GM12878 (cell line): ENCODE results near the gene APOE. TPM values are rescaled to one million over a fixed set of nuclear protein-coding genes. Genes with fewer than 3 reads are reported as not detected.

Experiments used
- ATAC-seq: fragments of 200-7000 bp; cut with Tn5 transposase; 3 replicates; pipeline ENCODE4 v1.9.1; 2020; ENCODE audit warnings: mild to moderate bottlenecking, moderate library complexity
- BruUV-seq: library from RNA; stranded (reverse); fragments of 400-500 nt; replicated peaks from 2 replicates; lab custom pipeline; 2021; lab: Mats Ljungman, UMichigan
- CTCF ChIA-PET: fragments of 300-600 bp; sonication (Branson Sonifier 250); formaldehyde crosslinking; extraction: SDS; loops from one replicate; lab custom pipeline; 2021; ENCODE audit warnings: inconsistent platforms; lab: Yijun Ruan, JAX
- POLR2A ChIA-PET: fragments of 350-600 bp; formaldehyde crosslinking; extraction: SDS; loops from one replicate; lab custom pipeline; 2021; ENCODE audit warnings: inconsistent platforms; lab: Charles Lee
- RAD21 ChIA-PET: fragments of 300-600 bp; sonication (Branson Sonifier 250); formaldehyde crosslinking; loops from one replicate; lab custom pipeline; 2023; ENCODE audit warnings: antibody characterized with exemption; ENCODE audit not compliant: unreplicated experiment; lab: Charles Lee
- SMC1A ChIA-PET: fragments of 300-600 bp; sonication (Branson Sonifier 250); formaldehyde crosslinking; loops from one replicate; lab custom pipeline; 2023; ENCODE audit not compliant: unreplicated experiment, uncharacterized antibody; lab: Charles Lee
- DNase-seq: peaks from one replicate; pipeline ENCODE4 v3.0.0-alpha.2; 2011; ENCODE audit warnings: low read depth, low spot score
- FAIRE-seq: peaks from 3 replicates; lab custom pipeline; 2011; peaks lifted over from hg19 to GRCh38; lab: Jason Lieb, UNC
- H2AFZ ChIP-seq: 2 replicates; pipeline ENCODE4 v1.6.0; 2011; ENCODE audit warnings: low read depth, low read length, control low read depth; ENCODE audit not compliant: control insufficient read depth
- H3K27ac ChIP-seq: 2 replicates; pipeline ENCODE4 v1.5.1; 2011; ENCODE audit warnings: control low read depth; ENCODE audit not compliant: control insufficient read depth, insufficient read depth
- H3K27me3 ChIP-seq, 2 experiments: replicated peaks in 1 of 2; 2 replicates each; pipeline versions ENCODE4 v1.6.0 to v1.6.1; 2011; ENCODE audit warnings: low read length in 1 of 2; ENCODE audit not compliant: control insufficient read depth in 2 of 2, insufficient read depth in 2 of 2
- H3K36me3 ChIP-seq, 2 experiments: 2 replicates each; pipeline ENCODE4 v1.5.1; 2011; ENCODE audit warnings: low read length in 1 of 2; ENCODE audit not compliant: control insufficient read depth in 2 of 2, insufficient read depth in 2 of 2
- H3K4me1 ChIP-seq: 2 replicates; pipeline ENCODE4 v1.6.1; 2011; ENCODE audit warnings: mild to moderate bottlenecking, low read length, moderate library complexity, mixed read lengths; ENCODE audit not compliant: control insufficient read depth, insufficient read depth
- H3K4me2 ChIP-seq: 2 replicates; pipeline ENCODE4 v1.6.0; 2011; ENCODE audit warnings: control low read depth; ENCODE audit not compliant: control insufficient read depth, insufficient read depth
- H3K4me3 ChIP-seq: fragments of 200-600 bp; sonication (generic); 2 replicates; pipeline ENCODE4 v1.5.1; 2016
- H3K79me2 ChIP-seq: 2 replicates; pipeline ENCODE4 v1.6.0; 2011; ENCODE audit warnings: low read length; ENCODE audit not compliant: control insufficient read depth, insufficient read depth
- H3K9ac ChIP-seq: 2 replicates; pipeline ENCODE4 v1.8.0; 2011; ENCODE audit warnings: low read length, control low read depth, mixed read lengths; ENCODE audit not compliant: control insufficient read depth, insufficient read depth
- H3K9me3 ChIP-seq: replicated peaks from 3 replicates; pipeline ENCODE4 v1.5.1; 2011; ENCODE audit warnings: mild to moderate bottlenecking, low read length; ENCODE audit not compliant: control insufficient read depth, insufficient read depth
- H4K20me1 ChIP-seq: 2 replicates; pipeline ENCODE4 v1.6.0; 2011; ENCODE audit not compliant: control insufficient read depth, insufficient read depth
- E2F4 ChIP-seq: IDR thresholded peaks from 2 replicates; pipeline ENCODE4 v1.6.1; 2012; ENCODE audit warnings: low read depth, low read length, improper control_type of control experiment
- EGR1 ChIP-seq, 2 experiments: IDR thresholded peaks; 1 replicate in 1 of 2; 2 replicates in 1 of 2; pipeline ENCODE4 v1.6.1; 2011 to 2012; ENCODE audit warnings: low read depth in 2 of 2, low read length in 2 of 2, borderline replicate concordance in 1 of 2, mild to moderate bottlenecking in 1 of 2, moderate library complexity in 1 of 2
- EP300 ChIP-seq, 2 experiments: fragments of 150-350 bp in 1 of 2; IDR thresholded peaks; 2 replicates each; pipeline ENCODE4 v1.6.1; 2011 to 2012; ENCODE audit warnings: low read depth in 2 of 2, low read length in 2 of 2, borderline replicate concordance in 1 of 2, improper control_type of control experiment in 1 of 2, inconsistent platforms in 1 of 2; ENCODE audit not compliant: control insufficient read depth in 1 of 2
- ESRRA ChIP-seq: IDR thresholded peaks from 2 replicates; pipeline ENCODE4 v1.6.1; 2012; ENCODE audit warnings: mild to moderate bottlenecking, low read length, improper control_type of control experiment
- ETV6 ChIP-seq, 2 experiments: fragments of 450-650 bp in 1 of 2; IDR thresholded peaks in 1 of 2; conservative IDR thresholded peaks in 1 of 2; 2 replicates each; pipeline ENCODE4 v1.6.1; 2014; ENCODE audit warnings: antibody characterized with exemption in 1 of 2, borderline replicate concordance in 1 of 2, low read depth in 1 of 2, mild to moderate bottlenecking in 1 of 2, moderate library complexity in 1 of 2
- FOXK2 ChIP-seq: fragments of 450-650 bp; IDR thresholded peaks from 2 replicates; pipeline ENCODE4 v1.6.1; 2017; ENCODE audit warnings: mild to moderate bottlenecking, moderate library complexity
- KLF5 ChIP-seq: fragments of 450-650 bp; IDR thresholded peaks from 2 replicates; pipeline ENCODE4 v1.6.1; 2014; ENCODE audit warnings: mild to moderate bottlenecking; ENCODE audit not compliant: partially characterized antibody
- PKNOX1 ChIP-seq: fragments of 450-650 bp; IDR thresholded peaks from 2 replicates; pipeline ENCODE4 v1.6.1; 2016; ENCODE audit warnings: mild to moderate bottlenecking
- POLR2AphosphoS5 ChIP-seq: IDR thresholded peaks from 2 replicates; pipeline ENCODE4 v1.6.1; 2011; ENCODE audit warnings: mild to moderate bottlenecking, low read length, inconsistent platforms
- RELA ChIP-seq: fragments of 450-650 bp; IDR thresholded peaks from 2 replicates; pipeline ENCODE4 v1.8.0; 2014; ENCODE audit warnings: borderline replicate concordance; ENCODE audit not compliant: partially characterized antibody
- RUNX3 ChIP-seq: IDR thresholded peaks from 2 replicates; pipeline ENCODE4 v1.6.1; 2012; ENCODE audit warnings: low read length, inconsistent platforms
- SIX5 ChIP-seq: IDR thresholded peaks from 2 replicates; pipeline ENCODE4 v1.6.1; 2011; ENCODE audit warnings: mild to moderate bottlenecking, low read depth, low read length, moderate library complexity; ENCODE audit not compliant: severe bottlenecking
- SP1 ChIP-seq: IDR thresholded peaks from one replicate; pipeline ENCODE4 v1.6.1; 2011; ENCODE audit warnings: low read depth, low read length
- SUZ12 ChIP-seq: fragments of 200-600 bp; sonication (generic); IDR thresholded peaks from one replicate; pipeline ENCODE4 v1.6.1; 2018; ENCODE audit warnings: antibody characterized with exemption, mild to moderate bottlenecking; ENCODE audit not compliant: unreplicated experiment
- TCF7 ChIP-seq: IDR thresholded peaks from 2 replicates; pipeline ENCODE4 v1.6.1; 2014; ENCODE audit warnings: antibody characterized with exemption, borderline replicate concordance
- ZSCAN29 ChIP-seq: fragments of 450-650 bp; IDR thresholded peaks from 2 replicates; pipeline ENCODE4 v1.6.1; 2017; ENCODE audit warnings: mild to moderate bottlenecking, moderate library complexity
- WGBS: methylation state at CpG from one replicate; pipeline ENCODE4 v1.1.6; 2016; ENCODE audit warnings: low lambda C conversion rate; ENCODE audit not compliant: insufficient replicate concordance, insufficient coverage; ENCODE audit errors: missing lambda C conversion rate; 5-methylcytosine and 5-hydroxymethylcytosine counted together
- in situ Hi-C: fragments of 300-500 bp; cut with MboI; formaldehyde crosslinking; loops from 9 replicates; pipeline ENCODE4 v1.14.3; 2018; ENCODE audit warnings: mixed read lengths
- intact Hi-C: fragments of 100-400 bp; cut with micrococcal nuclease; formaldehyde crosslinking; loops from one replicate; pipeline ENCODE4 v1.14.2; 2022; ENCODE audit not compliant: unreplicated experiment
- polyA plus RNA-seq, 11 experiments: library from polyadenylated mRNA; depleted of rRNA in 4 of 11; unstranded in 6 of 11; stranded (reverse) in 5 of 11; fragments of >200 nt; fragmentation: Nextera tagmentation in 4 of 11; fragmentation: Illumina TruSeq in 1 of 11; extraction: Ambion mirVana in 4 of 11; extraction: Trizol in 1 of 11; gene quantifications; 1 replicate in 1 of 11; 2 replicates in 10 of 11; pipeline versions ENCODE4 v1.2.1 to v1.2.3, GENCODE V29; 2011 to 2016; ENCODE audit warnings: inconsistent platforms in 2 of 11, missing spikeins in 2 of 11, low read depth in 1 of 11
- total RNA-seq, 4 experiments: library from RNA; depleted of rRNA in 3 of 4; stranded (reverse); fragments of >200 nt in 3 of 4; fragmentation: Illumina TruSeq in 1 of 4; extraction: Trizol in 1 of 4; gene quantifications; 2 replicates each; pipeline versions ENCODE4 v1.2.1 to v1.2.3, GENCODE V29; 2013 to 2021
- TF ChIP-seq, protein P1 (sequence below): fragments of 150-350 bp; IDR thresholded peaks from 2 replicates; pipeline ENCODE4 v1.6.1; 2014; ENCODE audit warnings: mild to moderate bottlenecking, low read depth, low read length
- TF ChIP-seq, protein P2 (sequence below): IDR thresholded peaks from 2 replicates; pipeline ENCODE4 v1.6.1; 2011; ENCODE audit warnings: low read depth, low read length, improper control_type of control experiment, borderline replicate concordance

The APOE gene
- total and polyA plus RNA-seq, 10 of the 15 experiments (the other 5 are each of a cell fraction or from before 2014, with no cell fraction given) = 0.22 to 3.7 (median 0.44) TPM; not detected in 4

DNA sequence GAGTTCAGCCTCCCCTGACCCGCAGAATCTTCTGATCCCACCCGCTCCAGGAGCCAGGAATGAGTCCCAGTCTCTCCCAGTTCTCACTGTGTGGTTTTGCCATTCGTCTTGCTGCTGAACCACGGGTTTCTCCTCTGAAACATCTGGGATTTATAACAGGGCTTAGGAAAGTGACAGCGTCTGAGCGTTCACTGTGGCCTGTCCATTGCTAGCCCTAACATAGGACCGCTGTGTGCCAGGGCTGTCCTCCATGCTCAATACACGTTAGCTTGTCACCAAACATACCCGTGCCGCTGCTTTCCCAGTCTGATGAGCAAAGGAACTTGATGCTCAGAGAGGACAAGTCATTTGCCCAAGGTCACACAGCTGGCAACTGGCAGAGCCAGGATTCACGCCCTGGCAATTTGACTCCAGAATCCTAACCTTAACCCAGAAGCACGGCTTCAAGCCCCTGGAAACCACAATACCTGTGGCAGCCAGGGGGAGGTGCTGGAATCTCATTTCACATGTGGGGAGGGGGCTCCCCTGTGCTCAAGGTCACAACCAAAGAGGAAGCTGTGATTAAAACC, 1.1 kb upstream of the APOE start (continued):
- TF ChIP-seq, protein P1, sequence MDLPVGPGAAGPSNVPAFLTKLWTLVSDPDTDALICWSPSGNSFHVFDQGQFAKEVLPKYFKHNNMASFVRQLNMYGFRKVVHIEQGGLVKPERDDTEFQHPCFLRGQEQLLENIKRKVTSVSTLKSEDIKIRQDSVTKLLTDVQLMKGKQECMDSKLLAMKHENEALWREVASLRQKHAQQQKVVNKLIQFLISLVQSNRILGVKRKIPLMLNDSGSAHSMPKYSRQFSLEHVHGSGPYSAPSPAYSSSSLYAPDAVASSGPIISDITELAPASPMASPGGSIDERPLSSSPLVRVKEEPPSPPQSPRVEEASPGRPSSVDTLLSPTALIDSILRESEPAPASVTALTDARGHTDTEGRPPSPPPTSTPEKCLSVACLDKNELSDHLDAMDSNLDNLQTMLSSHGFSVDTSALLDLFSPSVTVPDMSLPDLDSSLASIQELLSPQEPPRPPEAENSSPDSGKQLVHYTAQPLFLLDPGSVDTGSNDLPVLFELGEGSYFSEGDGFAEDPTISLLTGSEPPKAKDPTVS = no peak
- TF ChIP-seq RUNX3 = peak; percentile 23; the same call in 1 of the 2 replicates

DNA sequence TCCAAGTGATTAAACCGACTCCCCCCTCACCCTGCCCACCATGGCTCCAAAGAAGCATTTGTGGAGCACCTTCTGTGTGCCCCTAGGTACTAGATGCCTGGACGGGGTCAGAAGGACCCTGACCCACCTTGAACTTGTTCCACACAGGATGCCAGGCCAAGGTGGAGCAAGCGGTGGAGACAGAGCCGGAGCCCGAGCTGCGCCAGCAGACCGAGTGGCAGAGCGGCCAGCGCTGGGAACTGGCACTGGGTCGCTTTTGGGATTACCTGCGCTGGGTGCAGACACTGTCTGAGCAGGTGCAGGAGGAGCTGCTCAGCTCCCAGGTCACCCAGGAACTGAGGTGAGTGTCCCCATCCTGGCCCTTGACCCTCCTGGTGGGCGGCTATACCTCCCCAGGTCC, 2.0 kb downstream of the APOE start:
- ATAC-seq (no peak), FAIRE-seq (no peak), DNase-seq (no peak)
- Histone ChIP-seq H3K4me1 (no peaks in the 10 kb centered on the region), H3K9ac (no peak overlapping the region), H3K4me3 (no peak overlapping the region), H3K36me3 (peaks cover under 1 to 8% of the 10 kb centered on the region in 2 experiments; a peak in 3 of 4 replicates), H3K27me3 (no peaks in the 10 kb centered on the region; a peak in 1 of 4 replicates), H3K4me2 (no peak overlapping the region), H3K9me3 (no peaks in the 10 kb centered on the region), H2AFZ (no peak overlapping the region), H4K20me1 (no peaks in the 10 kb centered on the region; the same call in 1 of the 2 replicates), H3K79me2 (no peaks in the 10 kb centered on the region), H3K27ac (no peak overlapping the region)
- CTCF ChIA-PET = interaction anchor here (0.8 to 5.1 kb wide), 2 partner anchors 40 to 44 kb away, joined by 4 to 37 read pairs; no protein-coding TSS in a partner anchor
- POLR2A ChIA-PET = no interaction called here
- SMC1A ChIA-PET = interaction anchor here (0.6 kb wide), 1 partner anchor 410 kb away, joined by 3 read pairs; no protein-coding TSS in a partner anchor
- RAD21 ChIA-PET = no interaction called here
- intact Hi-C loops (loop anchor here (5.0 kb wide), 1 partner anchor 430 kb away; no protein-coding TSS in a partner anchor), in situ Hi-C loops (loop anchor here (10.0 kb wide), 2 partner anchors 47 to 427 kb away; partner anchors contain the start of gene CLPTM1)
- BruUV-seq = no TSS peak
- WGBS = 59% methylated on average over 11 of the region's 12 CpGs
- TF ChIP-seq FOXK2 = no peak
- TF ChIP-seq E2F4 = no peak
- no peak for TF ChIP-seq KLF5
- no peak for TF ChIP-seq RUNX3
- TF ChIP-seq ZSCAN29 = no peak
- TF ChIP-seq SP1 = no peak
- TF ChIP-seq ETV6 (conservative IDR thresholded peaks at IDR 0.05 in 1 of 2, IDR thresholded peaks at IDR 0.05 in 1 of 2; ENCODE audit: borderline replicate concordance in 1 of 2, low read depth in 1 of 2) = no peak
- no peak for TF ChIP-seq PKNOX1
- no peak for TF ChIP-seq RELA
- no peak for TF ChIP-seq TCF7
- no peak for TF ChIP-seq ESRRA
- TF ChIP-seq SUZ12 = no peak
- TF ChIP-seq EP300 (IDR thresholded peaks at IDR 0.05; ENCODE audit: borderline replicate concordance in 1 of 2, control insufficient read depth in 1 of 2, low read depth in 2 of 2, low read length in 2 of 2) = no peak
- no peak for TF ChIP-seq SIX5
- TF ChIP-seq EGR1 (IDR thresholded peaks at IDR 0.05; ENCODE audit: borderline replicate concordance in 1 of 2, low read depth in 2 of 2, low read length in 2 of 2) = no peak
- TF ChIP-seq POLR2AphosphoS5 = no peak
- TF ChIP-seq, protein P2, sequence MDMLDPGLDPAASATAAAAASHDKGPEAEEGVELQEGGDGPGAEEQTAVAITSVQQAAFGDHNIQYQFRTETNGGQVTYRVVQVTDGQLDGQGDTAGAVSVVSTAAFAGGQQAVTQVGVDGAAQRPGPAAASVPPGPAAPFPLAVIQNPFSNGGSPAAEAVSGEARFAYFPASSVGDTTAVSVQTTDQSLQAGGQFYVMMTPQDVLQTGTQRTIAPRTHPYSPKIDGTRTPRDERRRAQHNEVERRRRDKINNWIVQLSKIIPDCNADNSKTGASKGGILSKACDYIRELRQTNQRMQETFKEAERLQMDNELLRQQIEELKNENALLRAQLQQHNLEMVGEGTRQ = no peak
